H7 (cell line): ENCODE results near the gene KLHL25. TPM values are rescaled to one million over a fixed set of nuclear protein-coding genes. Genes with fewer than 3 reads are reported as not detected.
"Not testable (repeated sequence)": the region's sequence is repeated elsewhere in the genome, so short reads cannot be mapped to it uniquely, and the experiment has no call there.

Source experiments
- DNase-seq: peaks from one replicate; pipeline ENCODE4 v3.0.0; 2012
- H3K27me3 ChIP-seq: 2 replicates; pipeline ENCODE4 v1.6.0; 2011; ENCODE audit warnings: mild to moderate bottlenecking, low read length; ENCODE audit not compliant: control insufficient read depth, insufficient read depth
- H3K36me3 ChIP-seq: replicated peaks from 2 replicates; pipeline ENCODE4 v1.5.1; 2011; ENCODE audit warnings: low read length; ENCODE audit not compliant: control insufficient read depth, insufficient read depth
- H3K4me3 ChIP-seq: 2 replicates; pipeline ENCODE4 v1.5.1; 2011; ENCODE audit warnings: low read depth, mild to moderate bottlenecking, control low read depth, low read length, moderate library complexity; ENCODE audit not compliant: insufficient read depth
- total RNA-seq: library from RNA; depleted of rRNA; stranded (reverse); fragments of >200 nt; shearing (Covaris generic); gene quantifications from 2 replicates; pipeline ENCODE4 v1.2.3, GENCODE V29; 2014

Gene KLHL25
- total RNA-seq, 1 experiment from 2014 or later = 20.8 TPM

DNA sequence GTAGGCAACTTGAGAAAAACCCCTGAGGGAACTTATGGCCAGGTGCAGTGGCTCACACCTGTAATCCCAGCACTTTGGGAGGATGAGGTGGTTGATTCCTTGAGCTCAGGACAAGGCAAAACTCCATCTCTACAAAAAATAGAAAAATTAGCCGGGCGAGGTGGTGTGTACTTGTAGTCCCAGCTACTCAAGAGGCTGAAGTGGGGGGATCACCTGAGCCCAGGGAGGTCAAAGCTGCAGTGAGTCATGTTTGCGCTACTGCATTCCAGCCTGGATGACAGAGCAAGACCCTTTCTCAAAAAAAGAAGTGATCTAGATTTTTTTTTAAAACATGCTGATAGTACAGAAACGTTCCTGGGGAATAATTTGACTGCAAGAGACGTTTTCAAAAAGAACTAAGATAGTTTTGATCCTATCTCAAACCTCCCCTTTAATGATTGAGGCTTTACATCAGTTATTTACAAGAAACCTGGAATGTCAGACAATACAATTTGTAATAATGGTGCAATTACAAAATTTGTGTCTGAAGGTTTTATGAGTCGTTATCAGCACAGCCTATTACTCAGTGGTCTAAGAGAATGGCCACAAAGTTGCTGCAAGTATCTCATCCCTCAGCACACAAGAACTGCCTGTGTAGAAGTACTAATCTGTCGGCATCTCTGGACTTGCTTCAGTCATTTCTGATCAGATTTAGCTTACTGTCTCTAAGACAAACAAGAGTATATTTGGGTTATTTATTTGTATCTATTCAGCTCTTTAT, 32.2 kb upstream of the KLHL25 start:
- Histone ChIP-seq H3K4me3 (no peak overlapping the region), H3K36me3 (no peaks in the 10 kb centered on the region), H3K27me3 (no peaks in the 10 kb centered on the region)
- no peak for DNase-seq

DNA sequence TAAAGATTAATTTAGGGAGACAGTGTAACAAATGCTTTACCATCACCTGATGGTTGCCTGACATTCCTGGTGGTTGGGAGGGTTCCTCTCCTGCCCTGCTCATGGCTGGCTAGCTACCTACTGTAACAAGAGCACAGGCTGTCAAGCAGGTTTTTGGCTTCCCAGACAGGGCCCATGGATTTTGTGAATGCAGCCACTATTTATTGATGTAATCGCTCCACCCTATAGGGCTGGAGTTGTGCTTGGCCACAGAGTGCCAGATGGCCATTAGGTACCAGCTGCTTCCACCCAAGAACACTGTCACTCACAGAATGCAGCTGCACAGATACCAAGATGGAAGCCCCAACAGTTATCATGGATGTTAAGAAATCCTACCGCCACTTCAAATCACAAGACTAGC, 31.0 kb upstream of the KLHL25 start:
- H3K27me3 ChIP-seq = no peaks in the 10 kb centered on the region
- no peak overlapping the region for H3K4me3 ChIP-seq
- DNase-seq = no peak
- H3K36me3 ChIP-seq = no peaks in the 10 kb centered on the region

DNA sequence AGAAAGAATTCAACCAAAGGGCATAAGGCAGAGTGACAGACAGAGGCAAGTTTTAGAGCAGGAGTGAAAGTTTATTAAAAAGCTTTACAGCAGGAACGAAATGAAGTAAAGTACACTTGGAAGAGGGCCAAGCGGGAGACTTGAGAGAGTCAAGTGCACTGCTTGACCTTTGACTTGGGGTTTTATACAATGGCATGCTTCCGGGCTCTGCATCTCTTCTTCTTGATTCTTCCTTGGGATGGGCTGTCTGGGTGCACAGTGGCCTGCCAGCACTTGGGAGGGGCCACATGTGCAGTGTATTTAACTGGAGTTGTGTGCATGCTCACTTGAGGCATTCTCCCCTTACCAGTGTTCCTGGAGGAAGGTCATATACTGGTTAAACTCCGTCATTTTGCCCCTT, 30.4 kb upstream of the KLHL25 start:
- H3K27me3 ChIP-seq = no peaks in the 10 kb centered on the region

DNA sequence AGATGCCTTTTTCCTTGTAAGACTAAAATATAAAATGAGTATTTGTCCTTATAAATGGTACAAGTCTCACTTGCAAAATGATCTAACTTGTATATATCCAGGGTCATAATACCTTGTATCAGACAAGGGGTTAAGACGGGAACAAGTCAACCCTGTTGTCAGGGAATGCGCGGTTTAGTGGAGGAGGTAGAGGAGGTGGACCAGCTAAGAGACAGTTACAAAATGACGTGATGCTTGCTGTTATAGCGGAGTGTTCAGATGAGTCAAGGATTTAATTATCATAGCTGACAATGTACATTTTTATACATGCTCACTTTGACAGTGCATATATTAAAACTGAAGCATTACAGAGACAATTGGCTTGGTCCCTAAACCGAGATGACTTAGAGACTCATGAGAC, 26.8 kb upstream of the KLHL25 start:
- H3K4me3 ChIP-seq = no peak overlapping the region
- H3K27me3 ChIP-seq = no peaks in the 10 kb centered on the region
- DNase-seq = no peak
- H3K36me3 ChIP-seq = no peaks in the 10 kb centered on the region

More for the DNA sequence above, 30.4 kb upstream of the KLHL25 start:
- DNase-seq = no peak
- no peak overlapping the region for H3K4me3 ChIP-seq
- H3K36me3 ChIP-seq = no peaks in the 10 kb centered on the region

DNA sequence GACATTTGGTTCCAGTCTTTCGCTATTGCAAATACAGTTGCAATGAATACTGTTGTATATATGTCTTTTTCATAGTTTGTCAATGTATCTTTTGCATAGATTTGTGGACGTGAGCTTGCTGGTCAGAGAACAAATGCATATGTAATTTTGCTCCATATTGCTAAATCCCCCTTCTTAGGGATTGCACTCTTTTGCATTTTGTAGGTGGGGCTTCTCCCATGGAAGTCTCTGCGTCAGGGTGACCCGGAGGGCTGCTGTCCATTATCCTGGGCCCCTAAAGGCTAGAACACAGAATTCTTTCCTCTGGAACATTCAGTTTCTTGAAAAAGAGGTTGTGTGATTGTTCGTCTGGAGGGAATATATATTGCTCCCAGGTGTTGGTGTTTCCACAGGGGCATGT, 25.2 kb upstream of the KLHL25 start:
- DNase-seq = no peak
- H3K27me3 ChIP-seq = no peaks in the 10 kb centered on the region
- no peak overlapping the region for H3K4me3 ChIP-seq
- no peaks in the 10 kb centered on the region for H3K36me3 ChIP-seq

DNA sequence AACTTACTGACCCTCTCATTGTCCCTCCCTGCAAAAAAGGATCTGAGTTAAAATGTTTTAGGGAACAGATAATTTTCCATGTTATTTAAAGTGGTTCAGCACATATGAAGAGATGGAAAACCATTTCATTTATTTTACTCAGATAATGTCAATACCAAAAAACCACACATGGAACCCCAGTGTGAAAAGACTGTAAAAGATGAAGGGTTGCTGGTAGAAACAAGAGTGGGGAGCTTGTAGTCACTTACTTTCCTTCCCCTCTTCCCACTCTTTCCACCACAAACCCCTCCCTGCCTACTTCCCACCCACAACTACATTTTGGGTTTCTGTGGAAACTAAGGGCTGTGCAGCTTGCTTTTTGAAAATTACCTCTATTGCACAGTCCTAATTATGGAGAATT, 18.5 kb upstream of the KLHL25 start:
- Histone ChIP-seq H3K27me3 (no peaks in the 10 kb centered on the region), H3K4me3 (no peak overlapping the region), H3K36me3 (no peaks in the 10 kb centered on the region)
- no peak for DNase-seq

DNA sequence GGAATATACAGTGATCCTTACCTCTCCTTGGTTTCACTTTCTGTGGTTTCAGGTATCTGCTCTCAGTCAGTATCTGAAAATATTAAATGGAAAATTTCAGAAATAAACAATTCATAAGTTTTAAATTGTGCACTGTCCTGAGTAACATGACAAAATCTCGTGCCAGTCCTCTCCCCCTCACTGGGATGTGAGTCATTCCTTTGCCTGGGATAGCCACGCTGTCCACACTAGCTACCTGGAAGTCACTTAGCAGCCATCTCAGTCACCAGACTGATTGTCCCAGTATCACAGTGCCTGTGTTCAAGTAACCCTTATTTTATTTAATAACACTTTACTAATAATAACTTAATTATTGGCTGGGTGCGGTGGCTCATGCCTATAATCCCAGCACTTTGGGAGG, 15.3 kb upstream of the KLHL25 start:
- Histone ChIP-seq H3K4me3 (no peak overlapping the region), H3K27me3 (no peaks in the 10 kb centered on the region), H3K36me3 (no peaks in the 10 kb centered on the region)
- no peak for DNase-seq

DNA sequence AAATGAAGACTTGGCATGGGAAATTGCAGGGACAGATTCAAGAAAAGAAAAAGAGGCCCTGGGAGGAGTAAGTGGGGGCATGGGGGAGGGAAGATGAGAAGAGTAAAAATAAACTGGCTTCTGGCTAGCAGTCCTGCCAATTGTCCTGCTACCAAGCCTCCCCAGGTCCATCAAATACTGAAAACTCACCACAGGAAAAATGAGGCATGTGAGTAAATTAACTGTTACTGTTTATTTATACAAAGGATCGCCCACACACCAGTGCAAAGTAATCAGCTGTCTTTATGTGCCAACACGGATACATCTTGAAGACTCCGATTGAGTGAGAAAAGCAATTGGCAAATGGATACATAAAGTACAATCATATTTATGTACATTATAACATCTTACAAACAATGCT, 10.7 kb upstream of the KLHL25 start:
- no peak for DNase-seq
- H3K36me3 ChIP-seq = no peaks in the 10 kb centered on the region
- no peaks in the 10 kb centered on the region for H3K27me3 ChIP-seq
- no peak overlapping the region for H3K4me3 ChIP-seq

DNA sequence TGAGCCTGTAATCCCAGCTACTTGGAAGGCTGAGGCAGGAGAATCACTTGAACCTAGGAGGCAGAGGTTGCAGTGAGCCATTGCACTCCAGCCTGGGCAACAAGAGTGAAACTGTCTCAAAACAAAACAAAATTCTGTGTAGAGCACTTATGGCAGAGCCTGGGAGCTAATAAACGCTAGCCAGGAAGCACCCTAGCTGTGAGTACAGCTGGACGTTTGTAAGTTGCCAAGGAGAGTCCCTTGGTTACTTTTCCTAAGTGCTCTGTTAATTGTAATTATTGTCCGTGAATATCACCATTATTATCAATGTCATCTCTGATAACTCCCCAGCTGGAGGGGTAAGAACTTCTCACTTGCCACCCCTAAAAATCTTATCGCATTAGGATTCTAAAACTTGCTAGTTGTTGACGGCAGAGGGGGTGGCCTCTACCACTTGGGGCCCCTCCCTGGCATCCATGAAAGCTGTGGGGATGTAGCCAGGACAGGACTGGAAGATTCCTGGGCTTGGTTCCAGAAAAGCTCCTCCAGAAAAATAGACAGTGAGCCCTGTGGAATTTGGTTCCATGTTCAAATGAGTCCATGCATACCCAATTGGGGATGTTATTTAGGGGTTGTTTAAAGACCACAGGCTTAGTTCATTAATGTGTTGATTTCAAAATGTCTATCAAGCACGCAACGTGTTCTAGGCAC, 9.9 kb upstream of the KLHL25 start:
- Histone ChIP-seq H3K4me3 (no peak overlapping the region), H3K27me3 (no peaks in the 10 kb centered on the region), H3K36me3 (no peaks in the 10 kb centered on the region)
- no peak for DNase-seq

DNA sequence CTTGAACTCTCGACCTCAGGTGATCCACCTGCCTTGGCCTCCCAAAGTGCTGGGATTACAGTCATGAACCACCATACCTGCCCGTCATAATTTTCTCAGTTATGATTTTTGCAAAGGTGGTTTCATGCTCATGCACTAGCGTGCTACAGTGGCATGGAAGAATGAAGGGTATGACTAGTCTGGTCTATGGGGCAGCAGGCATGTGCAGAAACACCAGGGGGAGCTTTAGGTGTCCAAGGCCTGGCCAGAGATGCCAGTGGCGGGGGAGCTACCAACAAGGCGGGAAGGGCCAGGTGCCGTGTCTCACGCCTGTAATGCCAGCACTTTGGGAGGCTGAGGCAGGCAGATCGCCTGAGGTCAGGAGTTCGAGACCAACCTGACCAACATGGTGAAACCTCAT, 7.9 kb upstream of the KLHL25 start:
- H3K4me3 ChIP-seq, H3K27me3 ChIP-seq, DNase-seq, H3K36me3 ChIP-seq: not testable (repeated sequence)

DNA sequence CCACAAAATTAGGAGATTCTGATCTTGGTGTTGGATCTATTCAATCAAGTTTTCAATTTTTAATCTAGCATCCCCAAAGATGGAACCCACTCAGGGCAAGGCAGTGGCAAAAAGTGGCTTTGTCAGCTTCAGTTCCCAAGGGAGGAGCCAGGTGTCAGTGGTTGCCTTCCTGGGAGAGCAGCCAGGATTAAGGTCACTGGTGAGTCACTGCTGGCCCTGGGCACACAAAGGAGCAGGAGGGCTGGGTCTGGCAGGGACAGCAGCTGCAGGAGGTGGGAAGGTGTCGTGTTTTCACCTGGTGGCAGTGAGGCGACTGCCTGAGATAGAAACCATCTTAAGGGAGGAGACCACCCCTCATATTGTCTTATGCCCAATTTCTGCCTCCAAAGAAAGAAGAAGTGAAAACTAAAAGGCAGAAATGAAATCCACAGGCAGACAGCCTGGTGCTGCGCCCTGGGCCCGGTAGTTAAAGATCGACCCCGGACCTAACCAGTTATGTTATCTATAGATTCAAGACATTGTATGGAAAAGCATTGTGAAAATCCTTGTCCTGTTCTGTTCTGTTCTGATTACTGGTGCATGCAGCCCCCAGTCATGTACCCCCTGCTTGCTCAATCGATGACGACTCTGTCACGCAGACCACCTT, 5.9 kb upstream of the KLHL25 start:
- peak; percentile 23 for DNase-seq
- H3K27me3 ChIP-seq = peaks cover 4% of the 10 kb centered on the region
- no peaks in the 10 kb centered on the region for H3K36me3 ChIP-seq
- no peak overlapping the region for H3K4me3 ChIP-seq

DNA sequence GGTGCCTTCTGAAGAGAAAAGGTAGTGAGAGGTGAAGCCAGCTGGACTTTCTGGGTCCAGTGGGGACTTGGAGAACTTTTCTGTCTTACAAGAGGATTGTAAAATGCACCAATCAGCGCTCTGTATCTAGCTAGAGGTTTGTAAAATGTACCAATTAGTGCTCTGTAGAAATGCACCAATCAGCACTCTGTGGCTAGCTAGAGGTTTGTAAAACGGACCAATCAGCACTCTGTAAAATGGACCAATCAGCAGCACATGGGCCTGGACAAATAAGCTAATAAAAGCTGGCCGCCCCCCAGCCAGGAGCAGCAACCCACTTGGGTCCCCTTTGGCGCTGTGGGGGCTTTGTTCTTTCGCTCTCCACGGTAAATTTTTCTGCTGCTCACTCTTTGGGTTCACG, 1.6 kb upstream of the KLHL25 start:
- H3K4me3 ChIP-seq, DNase-seq, H3K36me3 ChIP-seq, H3K27me3 ChIP-seq: not testable (repeated sequence)

DNA sequence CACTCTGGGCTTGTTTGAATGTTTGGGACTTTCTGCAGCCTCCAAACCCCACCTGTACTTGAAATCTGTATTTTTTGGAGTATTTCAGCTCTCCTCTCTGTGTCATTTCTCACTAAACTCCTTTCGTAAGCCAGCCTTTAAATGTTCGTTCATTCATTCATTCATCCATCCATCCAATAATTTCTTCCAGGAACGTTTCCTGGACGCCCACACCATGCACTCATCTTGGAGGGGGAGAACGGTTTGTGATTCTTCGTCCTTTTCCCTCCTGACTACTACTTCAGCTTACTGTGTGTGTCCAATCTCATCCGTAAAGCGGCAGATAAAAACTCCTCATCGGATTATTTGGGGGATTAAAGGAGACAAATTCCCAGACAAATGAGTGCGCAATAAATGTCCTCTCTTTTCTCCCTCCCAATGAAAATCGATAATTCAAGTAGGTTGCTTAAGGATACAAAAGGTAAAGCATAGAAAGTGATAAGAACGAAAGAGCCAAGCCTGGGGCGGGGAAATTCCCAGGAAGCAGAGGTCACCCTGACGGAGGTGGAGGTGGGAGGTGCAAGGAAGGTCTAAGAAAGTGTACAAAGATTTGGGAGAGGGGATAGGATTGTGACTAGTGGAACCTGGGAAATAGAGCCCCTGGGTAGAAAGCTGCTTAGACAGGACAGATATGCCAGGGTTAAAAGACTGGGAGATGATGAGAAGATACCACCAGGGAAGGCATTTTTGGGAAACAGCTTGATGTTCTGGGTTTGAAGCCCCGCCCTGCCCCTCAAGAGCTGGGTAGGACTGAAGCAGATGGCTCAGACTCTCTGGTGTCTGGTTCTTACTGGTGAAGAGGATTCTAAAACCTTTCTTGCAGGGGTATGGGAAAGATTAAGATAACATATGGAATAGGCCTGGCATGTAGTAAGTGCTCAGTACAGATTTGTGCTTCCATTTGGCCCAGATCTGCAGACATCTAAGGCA, 896 bp upstream of the KLHL25 start:
- Histone ChIP-seq H3K27me3 (peaks cover 4% of the 10 kb centered on the region), H3K36me3 (no peaks in the 10 kb centered on the region), H3K4me3 (peak overlapping the region; percentile 14; the same call in 1 of the 2 replicates)
- DNase-seq = no peak
